Upper lobe of left lung (tissue), 6 donors: ENCODE measurements around the gene TTC36. TPM values are rescaled to one million over a fixed set of nuclear protein-coding genes. Genes with fewer than 3 reads are reported as not detected.

Source experiments
- ATAC-seq, 2 donors: fragments of 200-7000 bp; cut with Tn5 transposase; one replicate each; pipeline ENCODE4 v1.9.1; 2022; ENCODE audit warnings: mild to moderate bottlenecking in 2 of 2, moderate library complexity in 2 of 2; ENCODE audit not compliant: low FRiP score in 2 of 2
- DNase-seq, 2 donors: peaks; one replicate each; pipeline ENCODE4 v3.0.0-alpha.2; 2019 to 2020
- H3K27ac ChIP-seq, 4 donors: fragments of 200-600 bp; sonication (generic); one replicate each; pipeline ENCODE4 v1.5.1; 2016 to 2019
- H3K27me3 ChIP-seq, 4 donors: fragments of 200-600 bp; sonication (generic); one replicate each; pipeline ENCODE4 v1.5.1; 2017 to 2019
- H3K36me3 ChIP-seq, 4 donors: fragments of 200-600 bp; sonication (generic); one replicate each; pipeline ENCODE4 v1.5.1; 2016 to 2019
- H3K4me1 ChIP-seq, 4 donors: fragments of 200-600 bp; sonication (generic); one replicate each; pipeline ENCODE4 v1.5.1; 2018 to 2019
- H3K4me3 ChIP-seq, 4 donors: fragments of 200-600 bp; sonication (generic); one replicate each; pipeline ENCODE4 v1.5.1; 2017 to 2019; ENCODE audit warnings: mild to moderate bottlenecking in 2 of 4, moderate library complexity in 1 of 4
- H3K9me3 ChIP-seq, 4 donors: fragments of 200-600 bp; sonication (generic); one replicate each; pipeline ENCODE4 v1.5.1; 2018 to 2019
- EP300 ChIP-seq, 4 donors: sonication (generic); formaldehyde crosslinking; IDR thresholded peaks; one replicate each; pipeline ENCODE4 v1.5.1; 2017; ENCODE audit warnings: antibody characterized with exemption in 4 of 4, control low read depth in 2 of 4
- POLR2A ChIP-seq, 4 donors: fragments of 450-650 bp; IDR thresholded peaks; one replicate each; pipeline ENCODE4 v1.5.1; 2016 to 2017; ENCODE audit warnings: antibody characterized with exemption in 4 of 4, mild to moderate bottlenecking in 2 of 4
- POLR2AphosphoS5 ChIP-seq, 2 donors: sonication (generic); formaldehyde crosslinking; IDR thresholded peaks; one replicate each; pipeline ENCODE4 v1.5.1; 2017; ENCODE audit warnings: antibody characterized with exemption in 2 of 2
- WGBS, 2 donors: methylation state at CpG; one replicate each; pipeline ENCODE4 v1.1.5; 2017 to 2018; 5-methylcytosine and 5-hydroxymethylcytosine counted together
- total RNA-seq, 6 donors: library from RNA; depleted of rRNA in 4 of 6; stranded (reverse); fragments of >200 nt in 4 of 6; gene quantifications; one replicate each; pipeline versions ENCODE4 v1.1.0 to v1.2.1, GENCODE V29; 2016 to 2021
- TF ChIP-seq, protein P1 (sequence below), 6 experiments: fragments of 450-650 bp in 4 of 6; fragments of 200-600 bp in 2 of 6; sonication (generic) in 2 of 6; IDR thresholded peaks; one replicate each; pipeline ENCODE4 v1.5.1; 2016 to 2019; ENCODE audit warnings: antibody characterized with exemption in 6 of 6
- donor health status: DM: no; HTN: no; CAD: no; lungs with moderate emphysema.
- donor health status: DM: no; HTN: yes; CAD: no; lungs with severe emphysema.

TTC36 gene
- total RNA-seq, 6 donors from 2014 or later: 0.34 to 9.4 (median 1.5) TPM; not detected in 2

DNA sequence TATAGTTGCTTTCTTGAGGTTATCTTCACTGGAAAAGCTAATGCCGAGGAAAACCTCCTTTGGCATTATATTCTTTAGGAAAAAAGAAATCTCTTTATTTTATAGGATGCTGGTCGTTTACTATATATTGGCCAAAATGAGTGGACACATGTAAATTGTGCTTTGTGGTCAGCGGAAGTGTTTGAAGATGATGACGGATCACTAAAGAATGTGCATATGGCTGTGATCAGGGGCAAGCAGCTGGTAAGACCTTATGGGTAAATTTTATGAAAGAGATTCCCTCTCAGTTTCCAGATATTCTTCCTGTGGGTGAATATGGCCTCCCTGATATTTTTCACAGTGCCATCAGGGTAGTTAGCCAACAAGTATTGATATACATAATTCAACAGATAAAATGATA lies 29.4 kb upstream of the TTC36 start:
- ATAC-seq (no peak), DNase-seq (no peak)
- Histone ChIP-seq H3K4me1 (no peaks in the 10 kb centered on the region), H3K4me3 (no peak overlapping the region), H3K9me3 (no peaks in the 10 kb centered on the region), H3K27me3 (no peaks in the 10 kb centered on the region), H3K27ac (no peak overlapping the region), H3K36me3 (peaks cover 66 to 100% (median 89%) of the 10 kb centered on the region in 4 donors)
- no peak for TF ChIP-seq POLR2A (IDR thresholded peaks at IDR 0.05)
- no peak for TF ChIP-seq POLR2AphosphoS5 (IDR thresholded peaks at IDR 0.05)
- TF ChIP-seq EP300 (IDR thresholded peaks at IDR 0.05): no peak
- TF ChIP-seq, protein P1, sequence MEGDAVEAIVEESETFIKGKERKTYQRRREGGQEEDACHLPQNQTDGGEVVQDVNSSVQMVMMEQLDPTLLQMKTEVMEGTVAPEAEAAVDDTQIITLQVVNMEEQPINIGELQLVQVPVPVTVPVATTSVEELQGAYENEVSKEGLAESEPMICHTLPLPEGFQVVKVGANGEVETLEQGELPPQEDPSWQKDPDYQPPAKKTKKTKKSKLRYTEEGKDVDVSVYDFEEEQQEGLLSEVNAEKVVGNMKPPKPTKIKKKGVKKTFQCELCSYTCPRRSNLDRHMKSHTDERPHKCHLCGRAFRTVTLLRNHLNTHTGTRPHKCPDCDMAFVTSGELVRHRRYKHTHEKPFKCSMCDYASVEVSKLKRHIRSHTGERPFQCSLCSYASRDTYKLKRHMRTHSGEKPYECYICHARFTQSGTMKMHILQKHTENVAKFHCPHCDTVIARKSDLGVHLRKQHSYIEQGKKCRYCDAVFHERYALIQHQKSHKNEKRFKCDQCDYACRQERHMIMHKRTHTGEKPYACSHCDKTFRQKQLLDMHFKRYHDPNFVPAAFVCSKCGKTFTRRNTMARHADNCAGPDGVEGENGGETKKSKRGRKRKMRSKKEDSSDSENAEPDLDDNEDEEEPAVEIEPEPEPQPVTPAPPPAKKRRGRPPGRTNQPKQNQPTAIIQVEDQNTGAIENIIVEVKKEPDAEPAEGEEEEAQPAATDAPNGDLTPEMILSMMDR (IDR thresholded peaks at IDR 0.05): no peak
- WGBS, 2 donors: 87 to 93% methylated on average over 4 of the region's 4 CpGs

DNA sequence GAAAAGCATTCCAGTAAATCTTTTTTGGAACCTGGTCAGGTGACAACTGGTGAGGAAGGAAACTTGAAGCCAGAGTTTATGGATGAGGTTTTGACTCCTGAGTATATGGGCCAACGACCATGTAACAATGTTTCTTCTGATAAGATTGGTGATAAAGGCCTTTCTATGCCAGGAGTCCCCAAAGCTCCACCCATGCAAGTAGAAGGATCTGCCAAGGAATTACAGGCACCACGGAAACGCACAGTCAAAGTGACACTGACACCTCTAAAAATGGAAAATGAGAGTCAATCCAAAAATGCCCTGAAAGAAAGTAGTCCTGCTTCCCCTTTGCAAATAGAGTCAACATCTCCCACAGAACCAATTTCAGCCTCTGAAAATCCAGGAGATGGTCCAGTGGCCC lies 24.1 kb upstream of the TTC36 start:
- Histone ChIP-seq H3K4me1 (no peaks in the 10 kb centered on the region), H3K27ac (no peak overlapping the region), H3K27me3 (no peaks in the 10 kb centered on the region), H3K4me3 (no peak overlapping the region), H3K36me3 (peaks cover 56 to 100% (median 96%) of the 10 kb centered on the region in 4 donors), H3K9me3 (no peaks in the 10 kb centered on the region)
- WGBS, 2 donors: 51 to 57% methylated on average over 3 of the region's 3 CpGs
- ATAC-seq: no peak
- no peak for TF ChIP-seq POLR2A (IDR thresholded peaks at IDR 0.05)
- TF ChIP-seq, protein P1 (IDR thresholded peaks at IDR 0.05): no peak
- no peak for TF ChIP-seq EP300 (IDR thresholded peaks at IDR 0.05)
- DNase-seq: no peak

DNA sequence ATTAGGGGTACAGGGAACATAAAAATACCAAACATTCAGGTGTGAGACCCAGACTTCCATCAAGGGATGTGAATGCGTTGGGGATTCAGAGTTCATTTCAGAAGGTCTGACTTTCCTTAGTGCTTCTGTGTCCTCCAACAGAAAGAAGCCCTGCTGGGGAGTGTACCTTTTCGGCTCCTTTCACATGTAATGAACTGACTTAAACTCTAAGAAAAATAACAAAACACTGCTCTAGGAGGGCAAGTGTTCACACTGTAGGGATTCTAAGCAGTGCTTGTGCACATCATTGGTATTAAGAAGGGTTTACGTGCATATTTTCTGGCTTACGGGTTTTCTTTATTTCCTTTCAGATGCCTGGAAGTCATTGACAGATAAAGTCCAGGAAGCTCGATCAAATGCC lies 15.7 kb upstream of the TTC36 start:
- 93 to 95% methylated on average over 5 of the region's 5 CpGs for WGBS, 2 donors
- H3K4me1 ChIP-seq: no peaks in the 10 kb centered on the region
- no peak overlapping the region for H3K4me3 ChIP-seq
- ATAC-seq (no peak), DNase-seq (no peak)
- no peak overlapping the region for H3K27ac ChIP-seq
- no peak for TF ChIP-seq POLR2AphosphoS5 (IDR thresholded peaks at IDR 0.05)
- H3K27me3 ChIP-seq: no peaks in the 10 kb centered on the region
- no peaks in the 10 kb centered on the region for H3K9me3 ChIP-seq
- H3K36me3 ChIP-seq: peaks cover 49 to 100% (median 83%) of the 10 kb centered on the region in 4 donors

DNA sequence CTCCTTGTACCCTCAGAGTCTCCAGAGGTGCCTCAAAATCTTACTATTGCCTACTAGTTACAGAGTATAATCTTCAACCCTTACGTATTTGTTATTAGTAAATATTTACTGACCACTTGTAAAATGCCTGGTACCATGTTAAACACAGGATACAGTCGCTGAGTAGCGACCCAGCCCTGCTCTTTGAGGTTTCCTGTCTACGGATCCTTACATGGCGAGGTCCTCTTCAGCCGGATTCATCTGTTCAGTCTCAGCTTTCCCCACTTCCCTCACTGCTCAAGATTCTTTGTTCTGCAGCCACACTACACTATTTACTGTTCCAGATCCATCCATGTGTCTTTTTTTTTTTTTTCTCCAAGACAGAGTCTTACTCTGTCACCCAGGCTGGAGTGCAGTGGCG lies 13.2 kb upstream of the TTC36 start:
- Histone ChIP-seq H3K4me1 (no peaks in the 10 kb centered on the region), H3K4me3 (no peak overlapping the region), H3K27me3 (no peaks in the 10 kb centered on the region), H3K36me3 (peaks cover 45 to 94% (median 64%) of the 10 kb centered on the region in 4 donors), H3K9me3 (no peaks in the 10 kb centered on the region), H3K27ac (no peak overlapping the region)
- ATAC-seq (no peak), DNase-seq (no peak)
- TF ChIP-seq, protein P1 (IDR thresholded peaks at IDR 0.05): no peak
- no peak for TF ChIP-seq EP300 (IDR thresholded peaks at IDR 0.05)
- TF ChIP-seq POLR2AphosphoS5 (IDR thresholded peaks at IDR 0.05): no peak
- TF ChIP-seq POLR2A (IDR thresholded peaks at IDR 0.05): no peak
- 44 to 51% methylated on average over 7 of the region's 7 CpGs for WGBS, 2 donors

DNA sequence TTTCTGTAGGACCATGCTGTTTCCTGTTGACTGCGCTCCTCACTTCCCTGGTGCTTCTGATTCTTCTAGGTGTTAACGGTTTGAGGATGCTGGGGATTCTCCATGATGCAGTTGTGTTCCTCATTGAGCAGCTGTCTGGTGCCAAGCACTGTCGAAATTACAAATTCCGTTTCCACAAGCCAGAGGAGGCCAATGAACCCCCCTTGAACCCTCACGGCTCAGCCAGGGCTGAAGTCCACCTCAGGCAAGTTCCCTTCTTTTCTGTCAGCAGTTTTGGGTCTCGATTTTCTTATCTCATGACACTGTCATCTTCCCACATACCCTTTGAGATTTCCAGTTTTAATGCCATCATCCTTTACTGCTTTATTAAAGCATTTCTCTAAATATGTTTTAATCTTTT lies 7.7 kb upstream of the TTC36 start:
- 79 to 88% methylated on average over 6 of the region's 6 CpGs for WGBS, 2 donors
- no peaks in the 10 kb centered on the region for H3K27me3 ChIP-seq
- DNase-seq: no peak

More for the DNA sequence above, 7.7 kb upstream of the TTC36 start:
- H3K27ac ChIP-seq: no peak overlapping the region
- H3K4me3 ChIP-seq: no peak overlapping the region
- H3K36me3 ChIP-seq: peaks cover 45 to 94% (median 62%) of the 10 kb centered on the region in 4 donors
- no peak for ATAC-seq
- H3K4me1 ChIP-seq: peaks cover 0 to 11% (median 1%) of the 10 kb centered on the region in 4 donors
- TF ChIP-seq POLR2A (IDR thresholded peaks at IDR 0.05) (no peak), POLR2AphosphoS5 (IDR thresholded peaks at IDR 0.05) (no peak), EP300 (IDR thresholded peaks at IDR 0.05) (no peak)
- TF ChIP-seq, protein P1 (IDR thresholded peaks at IDR 0.05): no peak
- no peaks in the 10 kb centered on the region for H3K9me3 ChIP-seq
